Measurements from ENCODE around the gene CDC6. TPM values are rescaled to one million over a fixed set of nuclear protein-coding genes. Genes with fewer than 3 reads are reported as not detected.

The CDC6 gene
- total and polyA plus RNA-seq, 2 of the 8 experiments (the other 6 are each of a cell fraction or from before 2014, with no cell fraction given): 50.5 to 140 TPM

GRCh38 chr17:40327244-40327729, 39.6 kb downstream of the CDC6 start:
- Histone ChIP-seq H2BK5ac (ENCODE audit: low read depth, low read length) (no peak overlapping the region), H2BK12ac (ENCODE audit: low read depth, low read length) (no peak overlapping the region), H2BK15ac (ENCODE audit: low read length) (no peak overlapping the region), H3K79me1 (ENCODE audit: low read depth, low read length) (peaks cover 17% of the 10 kb centered on the region), H2BK20ac (ENCODE audit: low read length) (no peak overlapping the region), H3K9ac (replicated peaks in 1 of 4; ENCODE audit: extremely low read depth in 1 of 4, low read depth in 3 of 4, low read length in 3 of 4) (no peak overlapping the region), H3K23me2 (ENCODE audit: low read depth, low read length) (no peaks in the 10 kb centered on the region), H3K27me3 (replicated peaks in 1 of 4; ENCODE audit: control insufficient read depth in 3 of 4, extremely low read depth in 1 of 4, insufficient read depth in 3 of 4, low read length in 3 of 4) (no peaks in the 10 kb centered on the region), H2AFZ (ENCODE audit: low read length) (no peak overlapping the region), H2AK5ac (ENCODE audit: low read depth, low read length) (no peak overlapping the region), H4K5ac (ENCODE audit: insufficient read length, low read depth, low read length) (no peak overlapping the region), H3K23ac (ENCODE audit: insufficient read length) (no peak overlapping the region), H3K36me3 (ENCODE audit: control insufficient read depth in 2 of 4, insufficient read depth in 4 of 4, low read length in 3 of 4) (no peaks in the 10 kb centered on the region), H3K4me2 (ENCODE audit: insufficient read depth in 1 of 2, low read depth in 2 of 2, low read length in 2 of 2) (no peak overlapping the region), H3K9me3 (ENCODE audit: insufficient read depth in 2 of 2, low read depth in 1 of 2, low read length in 1 of 2) (no peaks in the 10 kb centered on the region), H3K27ac (ENCODE audit: low read depth, low read length) (no peak overlapping the region), H3K4me1 (replicated peaks in 1 of 4; ENCODE audit: control insufficient read depth in 3 of 4, insufficient read depth in 4 of 4, low read length in 3 of 4) (peaks cover 0 to 12% (median 6%) of the 10 kb centered on the region in 4 experiments; a peak in 5 of 7 replicates), H3K18ac (ENCODE audit: extremely low read depth, low read length) (no peak overlapping the region), H4K20me1 (replicated peaks in 1 of 2; ENCODE audit: control insufficient read depth in 1 of 2, insufficient read depth in 2 of 2, low read length in 2 of 2) (peaks cover 17 to 30% of the 10 kb centered on the region in 2 experiments), H4K8ac (ENCODE audit: extremely low read depth, insufficient read depth, low read length) (peak overlapping the region; percentile 73; the same call in 1 of the 2 replicates), H4K91ac (replicated peaks; ENCODE audit: insufficient read length, low read length) (no peak overlapping the region), H2BK120ac (replicated peaks; ENCODE audit: low read depth, low read length) (no peak overlapping the region), H3K4me3 (ENCODE audit: extremely low read depth in 1 of 4, insufficient read depth in 2 of 4, low read depth in 3 of 4, low read length in 4 of 4) (no peak overlapping the region), H3K56ac (replicated peaks; ENCODE audit: insufficient read length, low read depth, low read length) (no peak overlapping the region), H3K4ac (replicated peaks; ENCODE audit: insufficient read length, low read depth, low read length) (no peak overlapping the region), H3K14ac (ENCODE audit: insufficient read length) (no peak overlapping the region), H3K79me2 (ENCODE audit: control insufficient read depth in 1 of 2, insufficient read depth in 2 of 2, low read length in 2 of 2) (peaks cover 0 to 11% of the 10 kb centered on the region in 2 experiments; a peak in 1 of 4 replicates)
- ChIA-PET POLR2A (ENCODE audit: partially characterized antibody) (interaction anchor here (0.9 to 2.5 kb wide), 4 partner anchors 18 to 39 kb away, joined by 3 to 21 read pairs (median 6); partner anchors contain the start of gene CDC6), CTCF (ENCODE audit: partially characterized antibody) (interaction anchor here (0.7 to 39.2 kb wide), 7 partner anchors 8 to 305 kb away, joined by 3 to 1198 read pairs (median 7); partner anchors contain the start of gene GJD3)
- DNase-seq (ENCODE audit: low read depth in 1 of 2, low spot score in 2 of 2) (no peak), FAIRE-seq (no peak)
- no peak for TF ChIP-seq CEBPB (IDR thresholded peaks at IDR 0.05; ENCODE audit: low read depth, low read length)
- 89% methylated on average over 4 of the region's 4 CpGs; no CpG with 5 or more reads in 1 of the 2 experiments for WGBS, 2 experiments (ENCODE audit: extremely low coverage in 1 of 2, insufficient coverage in 1 of 2, insufficient read length in 1 of 2, insufficient replicate concordance in 2 of 2, low coverage in 1 of 2, low lambda C conversion rate in 2 of 2, missing lambda C conversion rate in 1 of 2)
